ENCODE data around the gene MTUS2.

The MTUS2 gene

GRCh38 chr13:29131881-29132668 lies 311.9 kb downstream of the MTUS2 start:
- Histone ChIP-seq H3K4me1 (no peaks in the 10 kb centered on the region), H3K9me3 (no peaks in the 10 kb centered on the region), H3K36me3 (replicated peaks) (no peaks in the 10 kb centered on the region), H3K4me3 (no peak overlapping the region), H3K27me3 (ENCODE audit: low read depth) (no peaks in the 10 kb centered on the region)
- no peak for DNase-seq (ENCODE audit: low spot score in 2 of 2)
- in situ Hi-C loops (cut with MboI; ENCODE audit: low sequenced_read_pairs), result no loop called here

DNA sequence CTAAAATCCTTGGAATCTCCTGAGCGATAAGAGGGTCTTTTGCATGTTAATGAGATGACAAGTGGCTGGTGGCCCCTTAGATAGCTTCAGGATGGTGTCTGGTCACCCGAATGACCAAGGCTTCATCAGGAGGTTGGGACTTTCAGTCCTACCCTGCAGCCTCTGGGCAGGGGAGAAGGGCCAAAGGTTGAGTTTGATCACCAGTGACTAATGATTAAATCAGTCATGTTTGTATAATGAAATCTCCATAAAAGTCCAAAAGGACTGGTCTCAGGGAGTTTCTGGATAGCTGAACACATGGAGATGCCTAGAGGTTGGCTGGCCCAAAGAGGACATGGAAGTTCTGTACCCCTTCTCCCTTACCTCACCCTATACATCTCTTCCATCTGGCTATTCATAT lies 316.2 kb downstream of the MTUS2 start:
- no peaks in the 10 kb centered on the region for H3K27me3 ChIP-seq (ENCODE audit: low read depth)
- no peak overlapping the region for H3K4me3 ChIP-seq
- in situ Hi-C loops (cut with MboI; ENCODE audit: low sequenced_read_pairs), result no loop called here
- H3K36me3 ChIP-seq (replicated peaks), result no peaks in the 10 kb centered on the region
- H3K9me3 ChIP-seq, result no peaks in the 10 kb centered on the region; the same call in 1 of the 2 replicates
- DNase-seq (ENCODE audit: low spot score in 2 of 2), result no peak
- no peaks in the 10 kb centered on the region for H3K4me1 ChIP-seq

GRCh38 chr13:29137016-29137415 lies 316.9 kb downstream of the MTUS2 start:
- Histone ChIP-seq H3K36me3 (replicated peaks) (no peaks in the 10 kb centered on the region), H3K4me3 (no peak overlapping the region), H3K27me3 (ENCODE audit: low read depth) (no peaks in the 10 kb centered on the region), H3K4me1 (no peaks in the 10 kb centered on the region), H3K9me3 (no peaks in the 10 kb centered on the region; the same call in 1 of the 2 replicates)
- DNase-seq (ENCODE audit: low spot score in 2 of 2), result no peak
- in situ Hi-C loops (cut with MboI; ENCODE audit: low sequenced_read_pairs), result no loop called here

GRCh38 chr13:29137995-29138394 lies 317.9 kb downstream of the MTUS2 start:
- H3K27me3 ChIP-seq (ENCODE audit: low read depth), result no peaks in the 10 kb centered on the region
- no peak overlapping the region for H3K4me3 ChIP-seq
- no peaks in the 10 kb centered on the region; the same call in 1 of the 2 replicates for H3K9me3 ChIP-seq
- DNase-seq (ENCODE audit: low spot score in 2 of 2), result no peak
- H3K4me1 ChIP-seq, result no peaks in the 10 kb centered on the region
- H3K36me3 ChIP-seq (replicated peaks), result no peaks in the 10 kb centered on the region
- in situ Hi-C loops (cut with MboI; ENCODE audit: low sequenced_read_pairs), result no loop called here

GRCh38 chr13:29140277-29140676 lies 320.1 kb downstream of the MTUS2 start:
- in situ Hi-C loops (cut with MboI; ENCODE audit: low sequenced_read_pairs), result no loop called here

GRCh38 chr13:29143847-29144246 lies 323.7 kb downstream of the MTUS2 start:
- H3K9me3 ChIP-seq, result no peaks in the 10 kb centered on the region; the same call in 1 of the 2 replicates
- H3K36me3 ChIP-seq (replicated peaks), result no peaks in the 10 kb centered on the region
- DNase-seq (ENCODE audit: low spot score in 2 of 2), result no peak
- H3K4me3 ChIP-seq, result no peak overlapping the region
- in situ Hi-C loops (cut with MboI; ENCODE audit: low sequenced_read_pairs), result no loop called here
- H3K27me3 ChIP-seq (ENCODE audit: low read depth), result no peaks in the 10 kb centered on the region
- H3K4me1 ChIP-seq, result no peaks in the 10 kb centered on the region

More at GRCh38 chr13:29140277-29140676, 320.1 kb downstream of the MTUS2 start:
- no peaks in the 10 kb centered on the region; the same call in 1 of the 2 replicates for H3K9me3 ChIP-seq
- no peaks in the 10 kb centered on the region for H3K27me3 ChIP-seq (ENCODE audit: low read depth)
- H3K4me3 ChIP-seq, result no peak overlapping the region
- H3K4me1 ChIP-seq, result no peaks in the 10 kb centered on the region
- DNase-seq (ENCODE audit: low spot score in 2 of 2), result no peak
- H3K36me3 ChIP-seq (replicated peaks), result no peaks in the 10 kb centered on the region

DNA sequence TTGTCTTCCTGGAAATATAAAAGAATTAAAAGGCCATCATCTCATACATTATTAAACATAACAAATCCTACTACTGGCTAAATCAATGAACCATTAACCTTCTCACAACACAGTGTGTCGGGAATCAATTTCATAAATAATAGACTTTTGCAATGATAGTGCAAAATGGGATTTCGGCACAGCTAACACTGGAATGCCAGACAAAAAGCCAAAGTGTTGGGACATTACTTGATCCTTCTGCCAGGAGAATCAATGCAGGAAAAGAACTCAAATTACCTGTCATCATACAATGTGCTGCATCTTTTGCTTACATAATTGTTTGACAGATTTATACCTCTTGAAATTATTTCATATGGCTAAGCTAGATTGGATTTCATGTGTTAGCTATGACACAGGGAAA lies 334.3 kb downstream of the MTUS2 start:
- DNase-seq (ENCODE audit: low spot score in 2 of 2), result no peak
- Histone ChIP-seq H3K9me3 (no peaks in the 10 kb centered on the region), H3K4me3 (no peak overlapping the region), H3K4me1 (no peaks in the 10 kb centered on the region), H3K36me3 (replicated peaks) (no peaks in the 10 kb centered on the region), H3K27me3 (ENCODE audit: low read depth) (no peaks in the 10 kb centered on the region)
- in situ Hi-C loops (cut with MboI; ENCODE audit: low sequenced_read_pairs), result no loop called here

DNA sequence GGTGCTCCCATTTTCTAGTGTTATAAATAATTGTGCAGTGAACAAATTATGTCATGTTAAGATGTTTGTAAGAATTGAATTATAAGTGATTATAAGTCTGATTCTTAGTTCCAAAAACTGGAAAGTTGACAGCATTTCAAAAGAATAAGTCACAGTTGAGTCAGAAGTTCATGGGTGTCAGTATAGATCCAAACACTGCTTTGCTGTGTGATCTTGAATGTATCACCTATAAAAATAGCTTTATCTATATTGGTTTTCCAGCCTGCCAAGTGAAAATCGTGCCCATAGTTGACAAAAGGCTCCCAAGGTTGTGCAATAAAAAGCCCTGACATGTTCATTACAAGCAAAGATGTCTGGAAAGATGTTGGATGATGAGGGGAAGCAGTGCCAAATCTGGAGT lies 336.0 kb downstream of the MTUS2 start:
- Histone ChIP-seq H3K9me3 (no peaks in the 10 kb centered on the region), H3K4me1 (no peaks in the 10 kb centered on the region), H3K27me3 (ENCODE audit: low read depth) (no peaks in the 10 kb centered on the region), H3K36me3 (replicated peaks) (no peaks in the 10 kb centered on the region), H3K4me3 (no peak overlapping the region)
- in situ Hi-C loops (cut with MboI; ENCODE audit: low sequenced_read_pairs), result no loop called here
- DNase-seq (ENCODE audit: low spot score in 2 of 2), result no peak

DNA sequence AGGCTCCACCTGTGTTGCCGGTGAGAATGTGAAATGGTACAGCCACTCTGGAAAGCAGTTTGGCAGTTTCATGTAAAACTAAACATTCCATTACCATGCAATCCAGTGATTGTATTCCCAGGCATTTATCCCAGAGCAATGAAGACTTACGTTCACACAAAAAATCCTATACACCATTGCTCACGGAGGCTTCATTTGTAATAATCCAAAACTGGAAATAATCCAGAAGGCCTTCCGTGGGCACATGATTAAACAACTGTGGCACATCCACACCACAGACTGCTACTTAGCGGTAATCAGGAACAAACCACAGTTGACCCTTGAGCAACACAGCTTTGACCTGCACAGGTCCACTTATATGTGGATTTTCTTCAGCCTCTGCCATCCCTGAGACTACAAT lies 339.7 kb downstream of the MTUS2 start:
- H3K36me3 ChIP-seq (replicated peaks), result no peaks in the 10 kb centered on the region
- H3K4me1 ChIP-seq, result no peaks in the 10 kb centered on the region
- H3K4me3 ChIP-seq, result no peak overlapping the region
- in situ Hi-C loops (cut with MboI; ENCODE audit: low sequenced_read_pairs), result no loop called here
- H3K27me3 ChIP-seq (ENCODE audit: low read depth), result no peaks in the 10 kb centered on the region
- no peaks in the 10 kb centered on the region for H3K9me3 ChIP-seq
- no peak for DNase-seq (ENCODE audit: low spot score in 2 of 2)

- Histone ChIP-seq H3K36me3 (replicated peaks) (no peaks in the 10 kb centered on the region), H3K4me3 (no peak overlapping the region), H3K4me1 (no peaks in the 10 kb centered on the region), H3K9me3 (0 out of 2 replicates have a peak, but pooled peaks cover 2% of the 10 kb centered on the region), H3K27me3 (ENCODE audit: low read depth) (no peaks in the 10 kb centered on the region)
- in situ Hi-C loops (cut with MboI; ENCODE audit: low sequenced_read_pairs), result no loop called here
- DNase-seq (ENCODE audit: low spot score in 2 of 2), result no peak
Measured at GRCh38 chr13:29160862-29161261, 340.7 kb downstream of the MTUS2 start.

DNA sequence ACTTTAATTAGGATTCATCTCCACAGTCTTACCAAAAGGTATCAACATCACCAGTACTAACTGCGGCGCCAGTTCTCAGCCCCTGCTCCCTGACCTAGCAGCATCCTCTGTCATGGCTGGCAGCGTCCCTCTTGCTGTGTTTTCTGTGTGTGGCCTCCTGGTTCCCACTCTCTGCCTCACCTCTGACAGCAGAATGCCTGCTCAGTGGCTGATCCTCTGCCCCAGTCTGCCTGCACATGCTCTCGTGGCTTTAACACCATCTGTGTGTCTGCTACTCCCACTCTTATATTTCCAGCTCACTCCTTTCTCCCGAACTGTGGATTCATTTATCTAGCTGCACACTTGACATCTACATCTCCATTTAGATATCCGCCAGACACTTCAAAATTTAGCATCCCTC lies 341.5 kb downstream of the MTUS2 start:
- Histone ChIP-seq H3K9me3 (0 out of 2 replicates have a peak, but pooled peaks cover 2% of the 10 kb centered on the region), H3K4me1 (no peaks in the 10 kb centered on the region), H3K36me3 (replicated peaks) (no peaks in the 10 kb centered on the region), H3K27me3 (ENCODE audit: low read depth) (no peaks in the 10 kb centered on the region), H3K4me3 (no peak overlapping the region)
- DNase-seq (ENCODE audit: low spot score in 2 of 2), result no peak
- in situ Hi-C loops (cut with MboI; ENCODE audit: low sequenced_read_pairs), result no loop called here

DNA sequence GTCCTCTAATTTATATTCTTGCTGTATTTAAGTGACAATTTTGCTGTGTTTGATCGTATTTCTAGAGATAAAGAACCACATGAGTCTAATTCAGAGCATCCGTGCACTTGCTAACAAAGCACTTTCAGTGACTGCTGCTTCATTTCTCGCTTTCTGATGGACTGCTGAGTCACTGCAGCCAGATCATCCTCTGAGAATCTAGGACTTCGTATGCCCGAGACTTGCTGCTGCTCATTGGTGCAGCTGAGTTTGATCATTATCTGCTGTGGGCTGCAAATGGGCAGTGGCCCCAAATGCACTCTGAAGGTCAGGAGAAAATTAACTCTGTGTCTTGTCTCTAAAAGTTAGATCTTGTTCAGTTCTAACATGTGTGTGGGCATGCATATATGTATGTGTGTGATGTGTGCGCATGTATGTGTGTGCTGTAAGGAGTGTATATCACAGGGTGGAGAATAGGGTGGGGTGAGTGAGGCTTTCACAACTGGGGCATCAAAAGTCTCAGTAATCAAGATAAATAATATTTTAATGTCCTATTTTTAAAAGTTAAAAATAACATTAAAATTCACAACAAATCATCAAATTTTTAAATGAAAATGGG lies 342.6 kb downstream of the MTUS2 start:
- Histone ChIP-seq H3K9me3 (0 out of 2 replicates have a peak, but pooled peaks cover 2% of the 10 kb centered on the region), H3K4me3 (no peak overlapping the region), H3K27me3 (ENCODE audit: low read depth) (no peaks in the 10 kb centered on the region), H3K4me1 (no peaks in the 10 kb centered on the region), H3K36me3 (replicated peaks) (no peaks in the 10 kb centered on the region)
- no peak for DNase-seq (ENCODE audit: low spot score in 2 of 2)
- in situ Hi-C loops (cut with MboI; ENCODE audit: low sequenced_read_pairs), result no loop called here

DNA sequence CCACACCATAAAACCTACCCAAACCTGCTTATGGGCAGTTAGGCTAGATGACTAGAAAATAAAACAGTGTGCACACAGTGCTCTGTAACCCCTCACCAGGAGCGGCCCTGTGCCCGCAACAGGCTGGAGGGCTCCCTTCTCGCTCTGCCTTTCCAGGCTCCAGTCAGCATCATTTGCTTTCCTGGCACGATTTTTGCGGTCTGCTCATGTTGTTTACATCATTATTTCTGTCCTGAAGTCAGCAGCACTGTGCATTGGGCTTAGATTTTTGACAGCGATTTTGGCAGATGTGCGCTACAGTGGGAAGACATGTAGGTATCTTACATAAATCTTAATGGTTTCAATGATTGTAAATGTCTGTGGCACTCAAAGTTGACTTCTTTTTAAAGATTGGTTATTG lies 344.0 kb downstream of the MTUS2 start:
- 0 out of 2 replicates have a peak, but pooled peaks cover 2% of the 10 kb centered on the region for H3K9me3 ChIP-seq
- no peaks in the 10 kb centered on the region for H3K36me3 ChIP-seq (replicated peaks)
- no peak overlapping the region for H3K4me3 ChIP-seq
- no peak for DNase-seq (ENCODE audit: low spot score in 2 of 2)
- in situ Hi-C loops (cut with MboI; ENCODE audit: low sequenced_read_pairs), result no loop called here
- no peaks in the 10 kb centered on the region for H3K4me1 ChIP-seq
- no peaks in the 10 kb centered on the region for H3K27me3 ChIP-seq (ENCODE audit: low read depth)

- Histone ChIP-seq H3K36me3 (replicated peaks) (no peaks in the 10 kb centered on the region), H3K4me3 (no peak overlapping the region), H3K4me1 (no peaks in the 10 kb centered on the region), H3K9me3 (0 out of 2 replicates have a peak, but pooled peaks cover 2% of the 10 kb centered on the region), H3K27me3 (ENCODE audit: low read depth) (no peaks in the 10 kb centered on the region)
- in situ Hi-C loops (cut with MboI; ENCODE audit: low sequenced_read_pairs), result no loop called here
- no peak for DNase-seq (ENCODE audit: low spot score in 2 of 2)
Measured at GRCh38 chr13:29165216-29165615, 345.1 kb downstream of the MTUS2 start.
